ENCODE results near the gene WNT8B.

- TF ChIP-seq CTCF (IDR thresholded peaks at IDR 0.05; ENCODE audit: poor library complexity, severe bottlenecking), result no peak
- TF ChIP-seq REST (IDR thresholded peaks at IDR 0.05; ENCODE audit: borderline replicate concordance), result no peak
- TF ChIP-seq EZH2 (IDR thresholded peaks at IDR 0.05; ENCODE audit: borderline replicate concordance, insufficient read depth, low read length, poor library complexity, severe bottlenecking), result no peak
- no peak for TF ChIP-seq MXI1 (conservative IDR thresholded peaks at IDR 0.05; ENCODE audit: poor library complexity, severe bottlenecking)
- no peak for TF ChIP-seq TAF1 (IDR thresholded peaks at IDR 0.05; ENCODE audit: low read depth)
- TF ChIP-seq POLR2AphosphoS5 (IDR thresholded peaks at IDR 0.05), result no peak
- TF ChIP-seq RAD21 (conservative IDR thresholded peaks at IDR 0.05), result no peak
- no peak for TF ChIP-seq EP300 (conservative IDR thresholded peaks at IDR 0.05; ENCODE audit: poor library complexity, severe bottlenecking)
Measured at GRCh38 chr10:100501423-100501822, 38.6 kb downstream of the WNT8B start.
